Measurements from ENCODE around the gene UBE3C. TPM values are rescaled to one million over a fixed set of nuclear protein-coding genes. Genes with fewer than 3 reads are reported as not detected.

The UBE3C gene
- total RNA-seq, 3 donors from 2014 or later (not counting 1 experiment from before 2014, with no cell fraction given), result 44.6 to 56.7 (median 55.5) TPM

DNA sequence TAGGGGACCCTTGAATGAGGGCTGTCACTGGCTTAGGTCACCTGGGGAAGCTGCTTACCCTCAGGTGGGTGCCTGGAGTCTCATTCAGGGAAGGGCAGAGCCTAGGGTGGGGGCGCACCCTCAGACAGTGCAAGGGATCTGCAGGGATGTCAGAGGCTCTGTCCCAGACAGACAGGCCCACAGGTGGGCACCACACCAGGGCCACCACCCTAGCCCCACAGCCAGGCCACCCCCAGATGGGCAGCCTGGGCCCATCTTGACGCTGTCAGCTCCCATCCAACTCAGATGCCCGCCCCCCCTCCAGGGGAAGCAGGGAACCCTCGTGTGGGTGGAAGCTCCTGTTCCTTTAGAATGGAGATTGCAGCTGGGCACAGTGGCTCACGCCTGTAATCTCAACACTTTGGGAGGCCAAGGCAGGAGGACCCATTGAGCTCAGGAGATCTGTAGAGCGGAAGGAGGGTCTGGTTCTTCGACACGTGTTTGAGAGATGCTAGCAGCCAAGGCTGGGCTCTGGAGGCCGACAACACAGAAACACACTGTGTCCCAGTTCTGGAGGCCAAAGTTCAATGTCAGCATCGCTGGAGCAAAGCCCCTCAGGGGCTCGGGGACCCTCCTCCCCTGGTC, 139.6 kb downstream of the UBE3C start:
- Mint-ChIP-seq H3K9me3 (no peaks in the 10 kb centered on the region), H3K36me3 (no peaks in the 10 kb centered on the region), H3K4me3 (peak overlapping the region; percentile 69), H3K4me1 (peaks cover 28 to 39% of the 10 kb centered on the region in 2 donors), H3K27me3 (ENCODE audit: low read depth in 2 of 2) (no peaks in the 10 kb centered on the region), H3K27ac (peak overlapping the region; percentile 65 to 92)
- peaks cover 55% of the 10 kb centered on the region for H3K4me1 ChIP-seq (ENCODE audit: control insufficient read depth, insufficient read depth, low read length)
- no peak overlapping the region for H3K4me3 ChIP-seq (ENCODE audit: low read length)
- TF ChIP-seq, protein P1, sequence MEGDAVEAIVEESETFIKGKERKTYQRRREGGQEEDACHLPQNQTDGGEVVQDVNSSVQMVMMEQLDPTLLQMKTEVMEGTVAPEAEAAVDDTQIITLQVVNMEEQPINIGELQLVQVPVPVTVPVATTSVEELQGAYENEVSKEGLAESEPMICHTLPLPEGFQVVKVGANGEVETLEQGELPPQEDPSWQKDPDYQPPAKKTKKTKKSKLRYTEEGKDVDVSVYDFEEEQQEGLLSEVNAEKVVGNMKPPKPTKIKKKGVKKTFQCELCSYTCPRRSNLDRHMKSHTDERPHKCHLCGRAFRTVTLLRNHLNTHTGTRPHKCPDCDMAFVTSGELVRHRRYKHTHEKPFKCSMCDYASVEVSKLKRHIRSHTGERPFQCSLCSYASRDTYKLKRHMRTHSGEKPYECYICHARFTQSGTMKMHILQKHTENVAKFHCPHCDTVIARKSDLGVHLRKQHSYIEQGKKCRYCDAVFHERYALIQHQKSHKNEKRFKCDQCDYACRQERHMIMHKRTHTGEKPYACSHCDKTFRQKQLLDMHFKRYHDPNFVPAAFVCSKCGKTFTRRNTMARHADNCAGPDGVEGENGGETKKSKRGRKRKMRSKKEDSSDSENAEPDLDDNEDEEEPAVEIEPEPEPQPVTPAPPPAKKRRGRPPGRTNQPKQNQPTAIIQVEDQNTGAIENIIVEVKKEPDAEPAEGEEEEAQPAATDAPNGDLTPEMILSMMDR (IDR thresholded peaks at IDR 0.05), result no peak
- 92% methylated on average over 11 of the region's 11 CpGs for WGBS (ENCODE audit: insufficient coverage)
- no peaks in the 10 kb centered on the region for H3K9me3 ChIP-seq (ENCODE audit: control insufficient read depth, insufficient read depth, low read length)
- intact Hi-C loops (cut with micrococcal nuclease), result loop anchor here (10.0 kb wide), 2 partner anchors 133 to 323 kb away; no protein-coding TSS in a partner anchor
- ATAC-seq (no peak), DNase-seq (no peak)
- H3K27me3 ChIP-seq (ENCODE audit: control insufficient read depth, insufficient read depth, low read length), result peaks cover 3% of the 10 kb centered on the region
- H3K36me3 ChIP-seq (ENCODE audit: control insufficient read depth, insufficient read depth, low read length), result no peaks in the 10 kb centered on the region
- H3K27ac ChIP-seq (ENCODE audit: low read length), result no peak overlapping the region

DNA sequence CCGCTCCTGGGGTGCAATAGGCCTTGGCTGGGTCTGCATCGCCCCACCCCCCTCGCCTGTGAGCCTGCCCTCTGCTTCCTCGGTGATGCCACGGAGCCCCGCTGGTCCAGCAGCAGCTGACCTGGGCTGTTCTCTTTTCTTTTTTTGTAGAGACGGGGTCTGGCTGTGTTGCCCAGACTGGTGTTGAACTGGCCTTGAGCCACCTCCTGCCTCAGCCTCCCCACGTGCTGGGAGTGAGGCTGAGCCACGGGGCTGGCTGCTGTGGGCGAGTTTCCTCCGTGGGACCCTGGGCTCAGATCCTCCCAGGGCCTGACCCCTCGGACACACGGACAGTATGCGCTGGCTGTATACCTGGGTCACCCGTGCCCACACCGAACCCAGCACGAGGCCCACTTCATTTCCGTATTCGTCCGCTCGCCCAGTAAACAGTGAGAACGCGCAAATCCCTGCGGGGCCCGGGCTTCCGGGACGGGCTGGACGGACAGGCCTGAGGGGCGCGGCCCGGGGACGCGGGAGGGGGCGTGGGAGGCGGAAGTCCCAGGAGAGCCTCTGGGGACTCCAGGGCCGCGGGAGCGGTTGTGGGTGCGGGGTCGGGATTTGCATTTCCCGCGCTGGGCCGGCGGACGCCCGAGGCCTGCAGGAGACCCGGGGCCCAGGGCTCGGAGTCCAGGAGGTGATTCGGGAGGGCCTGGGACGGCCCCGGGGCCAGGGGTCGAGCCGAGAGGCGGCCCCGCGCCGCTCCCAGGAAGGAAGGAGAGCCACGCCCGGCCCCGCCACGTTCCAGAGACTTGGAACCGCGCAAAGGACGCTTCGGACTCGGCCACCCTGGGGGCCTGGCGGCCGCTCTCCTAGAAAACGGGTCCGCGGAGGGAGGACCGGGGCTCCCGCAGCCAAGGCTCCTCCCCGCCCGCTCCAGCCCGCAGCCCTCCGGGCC, 140.3 kb downstream of the UBE3C start:
- H3K4me3 ChIP-seq (ENCODE audit: low read length), result peak overlapping the region; percentile 27
- H3K27ac ChIP-seq (ENCODE audit: low read length), result no peak overlapping the region
- no peaks in the 10 kb centered on the region for H3K9me3 Mint-ChIP-seq
- peaks cover 47% of the 10 kb centered on the region for H3K4me1 ChIP-seq (ENCODE audit: control insufficient read depth, insufficient read depth, low read length)
- peaks cover 23 to 35% of the 10 kb centered on the region in 2 donors for H3K4me1 Mint-ChIP-seq
- no peaks in the 10 kb centered on the region for H3K9me3 ChIP-seq (ENCODE audit: control insufficient read depth, insufficient read depth, low read length)
- TF ChIP-seq, protein P1 (IDR thresholded peaks at IDR 0.05), result no peak
- 32% methylated on average over 77 of the region's 77 CpGs for WGBS (ENCODE audit: insufficient coverage)
- peaks cover 3% of the 10 kb centered on the region for H3K27me3 ChIP-seq (ENCODE audit: control insufficient read depth, insufficient read depth, low read length)
- no peaks in the 10 kb centered on the region for H3K27me3 Mint-ChIP-seq (ENCODE audit: low read depth in 2 of 2)
- H3K36me3 Mint-ChIP-seq, result no peaks in the 10 kb centered on the region
- peak in 2 of 3 donors; percentile 7 to 14 for ATAC-seq
- peak overlapping the region; percentile 52 for H3K4me3 Mint-ChIP-seq
- H3K27ac Mint-ChIP-seq, result peak overlapping the region; percentile 65 to 92
- DNase-seq, result peak in 1 of 2 donors; percentile 28
- H3K36me3 ChIP-seq (ENCODE audit: control insufficient read depth, insufficient read depth, low read length), result no peaks in the 10 kb centered on the region
- intact Hi-C loops (cut with micrococcal nuclease), result loop anchor here (10.0 kb wide), 2 partner anchors 134 to 324 kb away; no protein-coding TSS in a partner anchor

DNA sequence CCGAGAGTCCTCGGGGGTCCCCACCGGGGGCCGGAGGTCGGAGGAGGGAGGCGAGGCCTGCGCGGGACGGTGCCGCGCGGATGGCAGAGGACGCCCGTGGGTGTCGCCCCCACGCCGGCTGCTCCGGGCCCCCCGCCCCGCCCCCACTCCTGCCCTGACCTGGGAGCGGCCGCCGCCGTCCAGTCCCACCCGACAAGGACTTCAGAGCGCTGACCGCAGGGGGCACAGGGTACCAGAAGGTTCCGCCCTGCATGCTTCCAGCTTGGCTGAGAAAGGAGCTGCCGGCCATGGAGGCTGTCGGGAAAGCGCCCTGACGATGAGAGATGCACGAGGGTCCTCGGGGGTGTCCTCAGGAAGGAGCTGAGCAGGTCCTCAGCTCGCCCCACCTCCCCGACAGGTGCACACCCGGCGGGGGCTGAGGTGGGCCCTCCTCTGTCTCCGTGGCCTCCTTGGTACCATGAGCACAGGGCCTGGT, 141.1 kb downstream of the UBE3C start:
- ATAC-seq (no peak), DNase-seq (no peak)
- no peak overlapping the region for H3K4me3 ChIP-seq (ENCODE audit: low read length)
- H3K27ac Mint-ChIP-seq, result no peak overlapping the region
- peaks cover 3% of the 10 kb centered on the region for H3K27me3 ChIP-seq (ENCODE audit: control insufficient read depth, insufficient read depth, low read length)
- peaks cover 4% of the 10 kb centered on the region for H3K9me3 ChIP-seq (ENCODE audit: control insufficient read depth, insufficient read depth, low read length)
- peak overlapping the region; percentile 21 for H3K4me3 Mint-ChIP-seq
- H3K9me3 Mint-ChIP-seq, result no peaks in the 10 kb centered on the region
- no peaks in the 10 kb centered on the region for H3K36me3 ChIP-seq (ENCODE audit: control insufficient read depth, insufficient read depth, low read length)
- H3K4me1 ChIP-seq (ENCODE audit: control insufficient read depth, insufficient read depth, low read length), result peaks cover 45% of the 10 kb centered on the region
- no peaks in the 10 kb centered on the region for H3K36me3 Mint-ChIP-seq
- TF ChIP-seq, protein P1 (IDR thresholded peaks at IDR 0.05), result no peak
- 35% methylated on average over 39 of the region's 39 CpGs for WGBS (ENCODE audit: insufficient coverage)
- intact Hi-C loops (cut with micrococcal nuclease), result loop anchor here (10.0 kb wide), 2 partner anchors 135 to 325 kb away; no protein-coding TSS in a partner anchor
- peaks cover 20 to 28% of the 10 kb centered on the region in 2 donors for H3K4me1 Mint-ChIP-seq
- H3K27ac ChIP-seq (ENCODE audit: low read length), result no peak overlapping the region
- no peaks in the 10 kb centered on the region for H3K27me3 Mint-ChIP-seq (ENCODE audit: low read depth in 2 of 2)

All from natural killer cell (primary cell).